ENCODE results near the gene TRAF1.

Gene TRAF1

DNA sequence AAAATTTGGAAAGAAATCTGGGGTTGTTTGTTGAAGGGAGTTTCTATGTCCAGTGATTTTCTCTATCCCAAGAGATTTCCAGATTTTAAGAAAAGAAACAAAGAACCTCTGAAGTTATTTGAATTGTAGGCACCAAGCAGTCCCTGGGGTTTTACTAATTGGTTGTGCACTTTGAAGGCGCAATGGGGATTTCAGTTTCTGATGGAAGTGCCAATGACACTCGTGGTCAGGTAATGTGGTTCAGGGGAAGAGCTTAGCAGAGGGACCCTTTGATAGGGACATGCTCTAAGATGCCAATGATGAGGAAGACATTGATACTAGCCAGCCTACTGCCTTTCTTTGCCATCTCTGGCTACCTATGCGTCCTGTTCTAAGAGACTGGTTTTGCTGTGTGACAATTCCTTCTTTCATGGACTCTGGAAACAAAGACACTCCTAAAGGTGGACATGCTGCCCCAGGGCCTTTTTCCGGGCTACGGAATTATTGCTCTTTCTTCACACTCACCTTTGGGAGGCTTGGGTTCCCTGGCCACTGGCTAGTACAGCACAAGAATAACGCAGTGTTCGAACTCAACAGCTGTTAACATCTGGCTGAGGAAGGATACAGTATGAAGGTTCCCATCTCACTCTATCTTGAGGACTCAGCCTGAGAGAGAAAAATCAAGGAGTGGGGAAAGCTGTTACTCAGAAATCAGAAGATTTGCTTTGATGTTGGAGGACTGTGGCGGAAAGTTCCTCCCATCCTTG lies 6.9 kb upstream of the TRAF1 start:
- no peaks in the 10 kb centered on the region for H3K9me2 ChIP-seq (replicated peaks; ENCODE audit: insufficient read depth, low read length)
- no peaks in the 10 kb centered on the region for H3K27me3 ChIP-seq (ENCODE audit: low read length)
- H3K79me2 ChIP-seq (ENCODE audit: insufficient read depth, low read length): no peaks in the 10 kb centered on the region
- H3K9me3 ChIP-seq (ENCODE audit: insufficient read depth, low read length): no peaks in the 10 kb centered on the region
- H2AFZ ChIP-seq (ENCODE audit: low read depth, low read length, severe bottlenecking): no peak overlapping the region
- H3K9ac ChIP-seq (ENCODE audit: low read length): no peak overlapping the region
- no peak overlapping the region for H3K4me3 ChIP-seq (ENCODE audit: insufficient read depth, low read length, poor library complexity, severe bottlenecking)
- H3F3A ChIP-seq (ENCODE audit: insufficient read depth): peaks cover 65% of the 10 kb centered on the region
- H3K4me2 ChIP-seq (ENCODE audit: low read depth, low read length, poor library complexity, severe bottlenecking): peak overlapping the region; percentile 65
- no peaks in the 10 kb centered on the region for H3K36me3 ChIP-seq (ENCODE audit: low read length)
- no peaks in the 10 kb centered on the region for H4K20me1 ChIP-seq (ENCODE audit: low read depth, low read length)
- H3K27ac ChIP-seq (ENCODE audit: low read depth, low read length): peak overlapping the region; percentile 93
- TF ChIP-seq, protein P1, sequence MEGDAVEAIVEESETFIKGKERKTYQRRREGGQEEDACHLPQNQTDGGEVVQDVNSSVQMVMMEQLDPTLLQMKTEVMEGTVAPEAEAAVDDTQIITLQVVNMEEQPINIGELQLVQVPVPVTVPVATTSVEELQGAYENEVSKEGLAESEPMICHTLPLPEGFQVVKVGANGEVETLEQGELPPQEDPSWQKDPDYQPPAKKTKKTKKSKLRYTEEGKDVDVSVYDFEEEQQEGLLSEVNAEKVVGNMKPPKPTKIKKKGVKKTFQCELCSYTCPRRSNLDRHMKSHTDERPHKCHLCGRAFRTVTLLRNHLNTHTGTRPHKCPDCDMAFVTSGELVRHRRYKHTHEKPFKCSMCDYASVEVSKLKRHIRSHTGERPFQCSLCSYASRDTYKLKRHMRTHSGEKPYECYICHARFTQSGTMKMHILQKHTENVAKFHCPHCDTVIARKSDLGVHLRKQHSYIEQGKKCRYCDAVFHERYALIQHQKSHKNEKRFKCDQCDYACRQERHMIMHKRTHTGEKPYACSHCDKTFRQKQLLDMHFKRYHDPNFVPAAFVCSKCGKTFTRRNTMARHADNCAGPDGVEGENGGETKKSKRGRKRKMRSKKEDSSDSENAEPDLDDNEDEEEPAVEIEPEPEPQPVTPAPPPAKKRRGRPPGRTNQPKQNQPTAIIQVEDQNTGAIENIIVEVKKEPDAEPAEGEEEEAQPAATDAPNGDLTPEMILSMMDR (IDR thresholded peaks at IDR 0.05; ENCODE audit: insufficient read depth, low read length, poor library complexity, severe bottlenecking): no peak
- no peak for TF ChIP-seq EZH2phosphoT487 (conservative IDR thresholded peaks at IDR 0.05; ENCODE audit: low read length)

DNA sequence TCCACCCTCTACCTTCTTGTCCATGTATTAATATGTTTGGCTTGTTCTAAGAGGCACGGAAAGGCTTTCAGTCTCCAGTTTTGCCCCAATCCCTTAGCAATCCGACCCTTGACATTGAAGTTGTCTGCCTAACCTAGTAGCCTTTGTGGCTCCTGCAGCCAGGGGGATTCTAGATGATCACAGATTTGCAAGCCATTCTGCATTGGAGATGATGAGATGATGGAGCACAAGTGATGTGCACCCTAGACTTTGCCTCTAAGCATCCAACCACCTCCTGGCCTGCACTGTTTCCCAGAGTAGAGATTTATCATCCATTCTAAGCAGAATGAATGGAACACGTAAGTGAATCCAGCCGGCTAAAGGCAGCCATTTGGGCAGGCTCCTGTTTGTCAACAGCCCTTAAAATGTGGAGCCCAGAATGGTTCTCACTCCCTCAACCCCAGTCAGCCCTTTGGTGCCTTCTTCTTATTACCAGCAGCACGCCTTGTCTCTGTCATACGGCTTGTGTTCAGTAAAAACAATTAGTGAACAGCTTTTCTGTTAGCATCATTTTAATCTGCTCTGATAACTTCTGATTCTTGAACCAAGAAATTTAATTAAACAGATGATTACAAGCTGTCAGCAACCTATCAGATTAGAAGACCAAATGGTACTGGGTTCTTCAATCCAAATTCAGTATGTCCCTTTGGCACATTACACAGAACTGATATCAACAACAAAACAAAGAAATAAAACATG lies 5.7 kb upstream of the TRAF1 start:
- Histone ChIP-seq H4K20me1 (ENCODE audit: low read depth, low read length) (no peaks in the 10 kb centered on the region), H3K4me3 (ENCODE audit: insufficient read depth, low read length, poor library complexity, severe bottlenecking) (peak overlapping the region; percentile 29), H3K36me3 (ENCODE audit: low read length) (no peaks in the 10 kb centered on the region), H3K79me2 (ENCODE audit: insufficient read depth, low read length) (no peaks in the 10 kb centered on the region), H3K27me3 (ENCODE audit: low read length) (no peaks in the 10 kb centered on the region), H3K9me2 (replicated peaks; ENCODE audit: insufficient read depth, low read length) (no peaks in the 10 kb centered on the region), H2AFZ (ENCODE audit: low read depth, low read length, severe bottlenecking) (peak overlapping the region; percentile 37), H3K9ac (ENCODE audit: low read length) (peak overlapping the region; percentile 49), H3K9me3 (ENCODE audit: insufficient read depth, low read length) (no peaks in the 10 kb centered on the region), H3K27ac (ENCODE audit: low read depth, low read length) (peak overlapping the region; percentile 93), H3F3A (ENCODE audit: insufficient read depth) (peaks cover 75% of the 10 kb centered on the region), H3K4me2 (ENCODE audit: low read depth, low read length, poor library complexity, severe bottlenecking) (peak overlapping the region; percentile 65)
- TF ChIP-seq, protein P1 (IDR thresholded peaks at IDR 0.05; ENCODE audit: insufficient read depth, low read length, poor library complexity, severe bottlenecking): no peak
- TF ChIP-seq EZH2phosphoT487 (conservative IDR thresholded peaks at IDR 0.05; ENCODE audit: low read length): no peak

GRCh38 chr9:120931231-120932085 lies 4.9 kb upstream of the TRAF1 start:
- Histone ChIP-seq H3K27me3 (ENCODE audit: low read length) (no peaks in the 10 kb centered on the region), H3K36me3 (ENCODE audit: low read length) (no peaks in the 10 kb centered on the region), H3K9ac (ENCODE audit: low read length) (peak overlapping the region; percentile 49), H3K27ac (ENCODE audit: low read depth, low read length) (peak overlapping the region; percentile 93), H2AFZ (ENCODE audit: low read depth, low read length, severe bottlenecking) (peak overlapping the region; percentile 37), H3K9me2 (replicated peaks; ENCODE audit: insufficient read depth, low read length) (no peaks in the 10 kb centered on the region), H3K4me3 (ENCODE audit: insufficient read depth, low read length, poor library complexity, severe bottlenecking) (peak overlapping the region; percentile 29), H3K79me2 (ENCODE audit: insufficient read depth, low read length) (no peaks in the 10 kb centered on the region), H3F3A (ENCODE audit: insufficient read depth) (peaks cover 74% of the 10 kb centered on the region), H4K20me1 (ENCODE audit: low read depth, low read length) (no peaks in the 10 kb centered on the region), H3K4me2 (ENCODE audit: low read depth, low read length, poor library complexity, severe bottlenecking) (peak overlapping the region; percentile 65), H3K9me3 (ENCODE audit: insufficient read depth, low read length) (no peaks in the 10 kb centered on the region)
- TF ChIP-seq, protein P1 (IDR thresholded peaks at IDR 0.05; ENCODE audit: insufficient read depth, low read length, poor library complexity, severe bottlenecking): no peak
- no peak for TF ChIP-seq EZH2phosphoT487 (conservative IDR thresholded peaks at IDR 0.05; ENCODE audit: low read length)

Measured in SU-DHL-6 (cell line).